GM12875 (cell line): ENCODE measurements around the gene DCP1A.
"Not testable (repeated sequence)": the region's sequence is repeated elsewhere in the genome, so short reads cannot be mapped to it uniquely, and the experiment has no call there.

Source experiments
- H3K4me3 ChIP-seq: one replicate; pipeline ENCODE4 v1.5.1; 2011; ENCODE audit warnings: low read depth, low read length, control low read depth
- TF ChIP-seq, protein P1 (sequence below): IDR thresholded peaks from 2 replicates; pipeline ENCODE4 v1.5.1; 2011; ENCODE audit warnings: low read depth, mild to moderate bottlenecking, control low read depth, inconsistent platforms, low read length, moderate library complexity, borderline replicate concordance; ENCODE audit not compliant: insufficient read depth

DCP1A gene

DNA sequence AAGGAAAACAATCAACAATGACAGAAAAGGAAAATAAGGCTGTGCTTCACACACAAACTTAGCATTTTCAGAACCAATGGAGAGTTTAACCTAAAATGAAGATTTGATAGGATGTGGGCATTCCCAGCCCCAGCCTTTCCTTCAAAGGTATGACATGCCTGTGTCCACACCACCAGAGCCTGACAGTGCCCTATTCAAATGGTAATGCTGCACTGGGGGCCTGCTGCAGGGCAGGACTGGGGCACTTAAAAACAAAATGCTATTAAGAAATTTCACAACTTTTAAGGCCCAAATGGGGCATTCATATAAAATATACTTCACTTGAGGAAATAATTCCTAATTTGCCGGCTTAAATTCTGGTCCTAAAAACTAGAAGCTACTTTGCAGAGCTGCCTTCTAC lies 60.6 kb downstream of the DCP1A start:
- H3K4me3 ChIP-seq = no peak overlapping the region
- TF ChIP-seq, protein P1, sequence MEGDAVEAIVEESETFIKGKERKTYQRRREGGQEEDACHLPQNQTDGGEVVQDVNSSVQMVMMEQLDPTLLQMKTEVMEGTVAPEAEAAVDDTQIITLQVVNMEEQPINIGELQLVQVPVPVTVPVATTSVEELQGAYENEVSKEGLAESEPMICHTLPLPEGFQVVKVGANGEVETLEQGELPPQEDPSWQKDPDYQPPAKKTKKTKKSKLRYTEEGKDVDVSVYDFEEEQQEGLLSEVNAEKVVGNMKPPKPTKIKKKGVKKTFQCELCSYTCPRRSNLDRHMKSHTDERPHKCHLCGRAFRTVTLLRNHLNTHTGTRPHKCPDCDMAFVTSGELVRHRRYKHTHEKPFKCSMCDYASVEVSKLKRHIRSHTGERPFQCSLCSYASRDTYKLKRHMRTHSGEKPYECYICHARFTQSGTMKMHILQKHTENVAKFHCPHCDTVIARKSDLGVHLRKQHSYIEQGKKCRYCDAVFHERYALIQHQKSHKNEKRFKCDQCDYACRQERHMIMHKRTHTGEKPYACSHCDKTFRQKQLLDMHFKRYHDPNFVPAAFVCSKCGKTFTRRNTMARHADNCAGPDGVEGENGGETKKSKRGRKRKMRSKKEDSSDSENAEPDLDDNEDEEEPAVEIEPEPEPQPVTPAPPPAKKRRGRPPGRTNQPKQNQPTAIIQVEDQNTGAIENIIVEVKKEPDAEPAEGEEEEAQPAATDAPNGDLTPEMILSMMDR = no peak

DNA sequence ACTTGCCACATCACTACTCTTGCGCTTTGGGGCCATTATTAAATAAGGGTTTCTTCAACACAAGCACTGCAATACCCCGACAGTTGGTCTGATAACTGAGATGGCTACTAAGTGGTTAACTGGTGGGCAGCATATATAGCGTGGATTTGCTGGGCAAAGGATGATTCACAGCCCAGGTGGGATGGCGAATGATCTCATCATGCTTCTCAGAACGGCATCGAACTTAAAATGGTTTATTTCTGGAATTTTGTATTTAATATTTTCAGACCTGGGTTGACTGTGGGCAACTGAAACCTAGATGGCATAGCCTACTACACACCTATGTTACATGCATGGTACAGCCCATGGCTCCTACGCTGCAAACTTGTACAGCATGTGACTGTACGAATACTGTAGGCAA lies 64.8 kb downstream of the DCP1A start:
- TF ChIP-seq, protein P1 = no peak
- H3K4me3 ChIP-seq = no peak overlapping the region

DNA sequence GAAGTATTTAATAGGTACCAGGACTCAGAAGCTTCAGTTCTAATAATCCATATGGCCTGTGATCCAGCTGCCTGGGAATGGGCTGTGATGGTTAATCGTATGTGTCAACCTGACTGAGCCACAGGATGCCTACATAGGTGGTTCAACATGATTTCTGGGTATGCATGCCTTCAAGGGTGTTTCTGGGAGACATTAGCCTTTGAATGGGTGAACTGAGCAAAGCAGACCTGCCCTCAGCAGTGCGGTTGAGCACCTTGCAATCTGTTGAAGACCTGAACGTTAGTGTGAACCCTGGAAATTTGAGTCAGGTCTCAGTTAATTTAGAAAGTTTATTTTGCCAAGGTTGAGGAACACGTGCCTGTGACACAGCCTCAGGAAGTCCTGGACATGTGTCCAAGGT lies 68.7 kb downstream of the DCP1A start:
- TF ChIP-seq, protein P1 = no peak
- no peak overlapping the region for H3K4me3 ChIP-seq

DNA sequence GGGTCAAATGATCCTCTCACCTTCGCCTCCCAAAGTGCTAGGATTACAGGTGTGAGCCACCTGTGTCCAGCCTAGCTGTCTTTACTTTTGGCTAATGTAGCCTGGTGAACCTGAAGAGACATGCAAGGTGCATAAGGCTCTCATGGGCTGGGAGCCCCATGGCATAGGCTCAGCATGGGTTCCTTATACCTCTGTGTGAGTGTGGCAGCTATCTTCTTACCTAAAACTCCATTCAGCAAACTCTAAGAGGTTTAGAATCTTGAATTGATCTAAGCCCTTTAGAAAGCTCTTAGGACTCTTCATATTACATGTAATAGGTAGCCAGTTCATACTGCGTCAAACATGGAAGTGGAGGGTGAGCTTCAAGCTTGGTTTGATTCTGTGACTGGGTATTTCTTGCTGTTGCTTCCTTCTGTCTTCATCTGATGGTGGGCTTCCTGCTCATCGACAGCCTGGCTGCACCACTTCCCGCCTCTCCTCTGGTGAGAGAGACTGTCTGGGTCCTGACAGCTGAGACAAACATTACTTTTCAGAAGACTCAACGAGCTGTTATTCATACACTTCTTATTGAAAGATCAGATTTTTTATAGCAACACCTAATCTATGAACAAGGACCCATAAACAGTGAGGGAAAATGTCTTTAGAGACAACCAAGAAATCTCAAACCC lies 72.3 kb downstream of the DCP1A start:
- H3K4me3 ChIP-seq = no peak overlapping the region
- TF ChIP-seq, protein P1 = no peak

DNA sequence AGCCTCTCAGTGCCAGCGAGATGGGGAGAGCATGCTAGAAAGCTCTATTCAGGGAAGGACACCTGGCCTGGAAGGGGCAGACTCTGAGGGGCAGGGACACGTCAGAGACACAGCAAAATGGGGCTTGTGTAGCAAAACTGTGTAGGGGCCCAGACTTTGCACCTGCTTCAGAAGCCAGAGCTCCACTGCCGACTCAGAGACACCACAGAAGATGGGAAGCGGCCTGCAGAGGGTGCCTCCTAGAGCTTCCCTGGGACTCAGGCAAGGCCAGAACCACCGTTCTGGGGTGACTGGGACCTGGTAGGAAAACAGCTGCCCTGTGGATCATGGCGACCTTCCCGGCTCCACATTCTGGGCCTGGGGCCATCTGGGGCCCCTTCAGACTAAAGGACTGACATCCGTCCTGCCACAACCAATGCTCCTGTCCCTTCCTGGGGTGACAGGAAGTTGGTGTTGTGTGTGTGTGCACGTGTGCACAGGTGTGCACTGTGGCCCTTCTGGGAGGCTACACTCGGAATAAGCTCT lies 74.1 kb downstream of the DCP1A start:
- no peak overlapping the region for H3K4me3 ChIP-seq
- TF ChIP-seq, protein P1 = no peak

DNA sequence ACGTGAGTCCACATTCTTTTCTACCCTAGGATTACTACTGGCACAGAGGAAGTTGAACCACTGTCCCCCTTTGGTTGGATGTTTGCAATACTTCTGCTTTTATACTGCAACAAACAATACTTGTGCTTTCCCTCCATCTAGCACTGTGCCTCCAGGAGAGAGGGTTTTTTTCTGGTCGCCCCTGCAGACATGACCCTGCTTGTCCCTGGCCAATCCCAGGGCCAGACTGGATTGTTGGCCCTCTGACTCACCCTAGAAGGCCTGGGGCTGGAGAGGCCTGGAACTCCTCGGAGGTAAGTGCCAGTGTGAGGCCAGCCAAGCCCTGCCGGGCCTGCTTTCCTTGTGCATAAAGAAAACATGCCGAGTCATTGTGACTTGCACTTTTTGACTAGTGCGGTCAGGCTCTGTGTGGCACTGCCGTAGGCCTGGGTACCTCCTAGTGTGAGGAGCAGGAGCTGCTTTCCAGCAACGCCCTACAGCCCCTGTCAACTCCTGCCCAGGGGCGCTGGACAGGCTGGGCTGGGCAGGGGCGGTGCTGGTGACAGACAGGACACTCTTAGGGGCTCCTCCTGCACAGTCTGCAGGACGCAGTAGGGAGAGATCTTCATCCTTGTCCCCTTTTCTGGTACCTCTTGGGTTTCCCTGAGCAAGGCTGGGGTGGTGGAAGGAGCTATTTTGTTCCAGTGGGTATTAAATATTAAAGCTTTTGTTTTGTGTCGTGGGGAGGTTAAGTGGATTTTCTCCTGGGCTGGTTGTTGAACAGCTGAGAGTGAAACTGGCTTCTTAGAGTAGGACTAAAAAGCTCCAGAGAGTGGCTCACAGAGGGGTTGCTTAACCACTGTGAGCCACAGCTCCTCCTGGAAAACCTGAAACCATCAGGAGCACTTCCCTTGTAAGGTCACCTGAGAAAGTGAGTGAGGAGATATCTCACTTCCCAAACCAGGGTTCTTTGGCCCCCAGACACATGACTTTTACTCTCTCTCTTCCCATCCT lies 77.2 kb downstream of the DCP1A start:
- H3K4me3 ChIP-seq = no peak overlapping the region
- TF ChIP-seq, protein P1 = no peak

DNA sequence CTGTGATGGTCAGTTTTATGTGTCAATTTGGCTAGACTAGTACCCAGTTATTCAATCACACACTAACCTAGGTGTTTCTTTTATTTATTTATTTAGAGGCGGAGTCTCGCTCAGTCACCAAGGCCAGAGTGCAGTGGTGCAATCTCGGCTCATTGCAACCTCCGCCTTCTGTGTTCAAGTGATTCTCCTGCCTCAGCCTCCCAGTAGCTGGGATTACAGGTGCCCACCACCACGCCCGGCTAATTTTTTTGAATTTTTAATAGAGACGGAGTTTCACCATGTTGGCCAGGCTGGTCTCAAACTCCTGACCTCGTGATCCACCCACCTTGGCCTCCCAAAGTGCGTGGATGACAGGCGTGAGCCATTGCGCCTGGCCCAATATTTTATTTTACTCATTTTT lies 78.2 kb downstream of the DCP1A start:
- not testable (repeated sequence) for H3K4me3 ChIP-seq
